ENCODE measurements around the gene ETV3L. TPM values are rescaled to one million over a fixed set of nuclear protein-coding genes. Genes with fewer than 3 reads are reported as not detected.

Gene ETV3L
- total RNA-seq, 1 donor from 2014 or later: not detected

- Histone ChIP-seq H3K4me3 (no peak overlapping the region), H3K27me3 (no peaks in the 10 kb centered on the region), H3K4me1 (peaks cover 0 to 3% of the 10 kb centered on the region in 2 donors), H3K27ac (no peak overlapping the region), H3K36me3 (no peaks in the 10 kb centered on the region), H3K9me3 (no peaks in the 10 kb centered on the region)
- no peak for DNase-seq (ENCODE audit: low spot score in 2 of 2)
- TF ChIP-seq CTCF (IDR thresholded peaks at IDR 0.05): no peak
- intact Hi-C loops (cut with DNase I): loop anchor here (5.0 kb wide), 1 partner anchor 401 kb away; no protein-coding TSS in a partner anchor
Measured at GRCh38 chr1:157091186-157091585, 8.4 kb downstream of the ETV3L start.

GRCh38 chr1:157090771-157091170 is 8.8 kb downstream of the ETV3L start:
- no peak for TF ChIP-seq CTCF (IDR thresholded peaks at IDR 0.05)
- no peak overlapping the region for H3K4me3 ChIP-seq
- H3K36me3 ChIP-seq: no peaks in the 10 kb centered on the region
- intact Hi-C loops (cut with DNase I): loop anchor here (1.0 to 5.0 kb wide), 2 partner anchors 66 to 402 kb away; no protein-coding TSS in a partner anchor
- no peaks in the 10 kb centered on the region for H3K27me3 ChIP-seq
- H3K4me1 ChIP-seq: peaks cover 0 to 3% of the 10 kb centered on the region in 2 donors
- no peak for DNase-seq (ENCODE audit: low spot score in 2 of 2)
- H3K27ac ChIP-seq: no peak overlapping the region
- H3K9me3 ChIP-seq: no peaks in the 10 kb centered on the region

- Histone ChIP-seq H3K36me3 (no peaks in the 10 kb centered on the region), H3K4me1 (peaks cover 0 to 3% of the 10 kb centered on the region in 2 donors), H3K4me3 (no peak overlapping the region), H3K27me3 (no peaks in the 10 kb centered on the region), H3K9me3 (no peaks in the 10 kb centered on the region), H3K27ac (no peak overlapping the region)
- intact Hi-C loops (cut with DNase I): loop anchor here (1.0 to 5.0 kb wide), 2 partner anchors 66 to 402 kb away; no protein-coding TSS in a partner anchor
- peak in 1 of 2 donors; percentile 87 for DNase-seq (ENCODE audit: low spot score in 2 of 2)
- peak; percentile 86 to 98 (median 95) for TF ChIP-seq CTCF (IDR thresholded peaks at IDR 0.05)
Measured at GRCh38 chr1:157090196-157090647, 9.4 kb downstream of the ETV3L start.

- Histone ChIP-seq H3K27ac (no peak overlapping the region), H3K9me3 (no peaks in the 10 kb centered on the region), H3K27me3 (no peaks in the 10 kb centered on the region), H3K4me3 (no peak overlapping the region), H3K36me3 (no peaks in the 10 kb centered on the region), H3K4me1 (peaks cover 0 to 3% of the 10 kb centered on the region in 2 donors)
- TF ChIP-seq CTCF (IDR thresholded peaks at IDR 0.05): no peak
- intact Hi-C loops (cut with DNase I): loop anchor here (1.0 to 5.0 kb wide), 2 partner anchors 67 to 403 kb away; no protein-coding TSS in a partner anchor
- DNase-seq (ENCODE audit: low spot score in 2 of 2): no peak
Measured at GRCh38 chr1:157089789-157090188, 9.8 kb downstream of the ETV3L start.

GRCh38 chr1:157088607-157089006 is 11.0 kb downstream of the ETV3L start:
- no peak for TF ChIP-seq CTCF (IDR thresholded peaks at IDR 0.05)
- Histone ChIP-seq H3K9me3 (no peaks in the 10 kb centered on the region), H3K4me1 (peaks cover 0 to 3% of the 10 kb centered on the region in 2 donors), H3K36me3 (no peaks in the 10 kb centered on the region), H3K27ac (no peak overlapping the region), H3K27me3 (no peaks in the 10 kb centered on the region), H3K4me3 (no peak overlapping the region)
- intact Hi-C loops (cut with DNase I): no loop called here
- DNase-seq (ENCODE audit: low spot score in 2 of 2): no peak

GRCh38 chr1:157087030-157087429 is 12.6 kb downstream of the ETV3L start:
- DNase-seq (ENCODE audit: low spot score in 2 of 2): no peak
- Histone ChIP-seq H3K27me3 (no peaks in the 10 kb centered on the region), H3K27ac (no peak overlapping the region), H3K36me3 (no peaks in the 10 kb centered on the region), H3K4me3 (no peak overlapping the region), H3K4me1 (peaks cover 0 to 3% of the 10 kb centered on the region in 2 donors), H3K9me3 (no peaks in the 10 kb centered on the region)
- intact Hi-C loops (cut with DNase I): no loop called here
- TF ChIP-seq CTCF (IDR thresholded peaks at IDR 0.05): no peak
